ENCODE results near the gene PEAK1. TPM values are rescaled to one million over a fixed set of nuclear protein-coding genes. Genes with fewer than 3 reads are reported as not detected.

PEAK1 gene
- total and polyA plus RNA-seq, 9 of the 15 experiments (the other 6 are each of a cell fraction or from before 2014, with no cell fraction given), result 0.99 to 22.4 (median 10.8) TPM

DNA sequence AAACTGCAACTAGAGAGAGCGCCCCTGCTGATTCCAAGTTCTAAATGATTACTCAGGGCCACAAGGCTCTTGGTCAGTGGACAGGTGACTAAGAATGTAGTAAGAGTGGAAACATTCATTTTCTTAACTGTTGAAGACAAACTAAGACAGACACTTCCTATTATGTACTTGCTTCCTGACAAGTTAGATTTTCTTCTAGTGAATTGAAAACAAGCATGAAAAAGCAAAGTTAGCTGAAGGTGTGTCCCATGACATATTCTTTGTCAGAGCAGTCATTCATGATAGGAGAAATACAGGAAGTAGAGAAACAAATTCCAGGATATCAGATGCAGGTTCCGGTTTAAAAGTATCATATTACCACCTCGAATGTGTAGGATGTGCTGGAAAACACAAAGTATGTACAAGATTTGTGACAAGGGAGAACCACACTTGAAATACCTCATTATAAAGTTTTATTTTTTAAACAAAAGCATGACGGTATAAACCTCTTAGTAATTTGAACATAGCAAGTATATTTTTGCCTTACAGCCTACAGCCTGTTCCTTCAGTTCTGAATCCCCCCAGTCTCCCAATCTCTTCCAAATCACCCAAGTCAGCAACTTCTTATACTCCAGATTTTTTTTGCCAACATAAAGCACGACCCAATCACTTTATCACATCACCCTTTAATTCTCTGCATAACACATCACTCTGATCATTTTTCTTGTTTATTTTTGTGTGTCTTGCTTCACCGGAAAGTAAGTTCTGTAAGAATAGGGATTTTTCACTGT is 355.2 kb downstream of the PEAK1 start (continued):
- no peak for TF ChIP-seq CCNT2 (IDR thresholded peaks at IDR 0.05; ENCODE audit: borderline replicate concordance, extremely low read depth, insufficient read length, low read depth, low read length)
- TF ChIP-seq ELF1 (tag; IDR thresholded peaks at IDR 0.05), result peak; percentile 68
- TF ChIP-seq RUNX1 (IDR thresholded peaks at IDR 0.05; ENCODE audit: low read depth), result no peak
- no peak for TF ChIP-seq RBM22 (IDR thresholded peaks at IDR 0.05; ENCODE audit: low read depth, low read length, poor library complexity, severe bottlenecking)
- 0 out of 2 replicates have a peak, but pooled peaks have one; percentile 22 for TF ChIP-seq ETV5 (CRISPR knock-in tag; IDR thresholded peaks at IDR 0.05; ENCODE audit: low read depth)
- TF ChIP-seq, protein P1, sequence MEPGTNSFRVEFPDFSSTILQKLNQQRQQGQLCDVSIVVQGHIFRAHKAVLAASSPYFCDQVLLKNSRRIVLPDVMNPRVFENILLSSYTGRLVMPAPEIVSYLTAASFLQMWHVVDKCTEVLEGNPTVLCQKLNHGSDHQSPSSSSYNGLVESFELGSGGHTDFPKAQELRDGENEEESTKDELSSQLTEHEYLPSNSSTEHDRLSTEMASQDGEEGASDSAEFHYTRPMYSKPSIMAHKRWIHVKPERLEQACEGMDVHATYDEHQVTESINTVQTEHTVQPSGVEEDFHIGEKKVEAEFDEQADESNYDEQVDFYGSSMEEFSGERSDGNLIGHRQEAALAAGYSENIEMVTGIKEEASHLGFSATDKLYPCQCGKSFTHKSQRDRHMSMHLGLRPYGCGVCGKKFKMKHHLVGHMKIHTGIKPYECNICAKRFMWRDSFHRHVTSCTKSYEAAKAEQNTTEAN (CRISPR knock-in tag; IDR thresholded peaks at IDR 0.05), result no peak
- 0 out of 2 replicates have a peak, but pooled peaks have one; percentile 49 for TF ChIP-seq ZNF584 (CRISPR knock-in tag; IDR thresholded peaks at IDR 0.05; ENCODE audit: low read depth)
- TF ChIP-seq ZFP36 (IDR thresholded peaks at IDR 0.05; ENCODE audit: low read depth, low read length, partially characterized antibody), result no peak
- TF ChIP-seq, protein P2, sequence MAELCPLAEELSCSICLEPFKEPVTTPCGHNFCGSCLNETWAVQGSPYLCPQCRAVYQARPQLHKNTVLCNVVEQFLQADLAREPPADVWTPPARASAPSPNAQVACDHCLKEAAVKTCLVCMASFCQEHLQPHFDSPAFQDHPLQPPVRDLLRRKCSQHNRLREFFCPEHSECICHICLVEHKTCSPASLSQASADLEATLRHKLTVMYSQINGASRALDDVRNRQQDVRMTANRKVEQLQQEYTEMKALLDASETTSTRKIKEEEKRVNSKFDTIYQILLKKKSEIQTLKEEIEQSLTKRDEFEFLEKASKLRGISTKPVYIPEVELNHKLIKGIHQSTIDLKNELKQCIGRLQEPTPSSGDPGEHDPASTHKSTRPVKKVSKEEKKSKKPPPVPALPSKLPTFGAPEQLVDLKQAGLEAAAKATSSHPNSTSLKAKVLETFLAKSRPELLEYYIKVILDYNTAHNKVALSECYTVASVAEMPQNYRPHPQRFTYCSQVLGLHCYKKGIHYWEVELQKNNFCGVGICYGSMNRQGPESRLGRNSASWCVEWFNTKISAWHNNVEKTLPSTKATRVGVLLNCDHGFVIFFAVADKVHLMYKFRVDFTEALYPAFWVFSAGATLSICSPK (IDR thresholded peaks at IDR 0.05; ENCODE audit: borderline replicate concordance), result no peak
- TF ChIP-seq, protein P3, sequence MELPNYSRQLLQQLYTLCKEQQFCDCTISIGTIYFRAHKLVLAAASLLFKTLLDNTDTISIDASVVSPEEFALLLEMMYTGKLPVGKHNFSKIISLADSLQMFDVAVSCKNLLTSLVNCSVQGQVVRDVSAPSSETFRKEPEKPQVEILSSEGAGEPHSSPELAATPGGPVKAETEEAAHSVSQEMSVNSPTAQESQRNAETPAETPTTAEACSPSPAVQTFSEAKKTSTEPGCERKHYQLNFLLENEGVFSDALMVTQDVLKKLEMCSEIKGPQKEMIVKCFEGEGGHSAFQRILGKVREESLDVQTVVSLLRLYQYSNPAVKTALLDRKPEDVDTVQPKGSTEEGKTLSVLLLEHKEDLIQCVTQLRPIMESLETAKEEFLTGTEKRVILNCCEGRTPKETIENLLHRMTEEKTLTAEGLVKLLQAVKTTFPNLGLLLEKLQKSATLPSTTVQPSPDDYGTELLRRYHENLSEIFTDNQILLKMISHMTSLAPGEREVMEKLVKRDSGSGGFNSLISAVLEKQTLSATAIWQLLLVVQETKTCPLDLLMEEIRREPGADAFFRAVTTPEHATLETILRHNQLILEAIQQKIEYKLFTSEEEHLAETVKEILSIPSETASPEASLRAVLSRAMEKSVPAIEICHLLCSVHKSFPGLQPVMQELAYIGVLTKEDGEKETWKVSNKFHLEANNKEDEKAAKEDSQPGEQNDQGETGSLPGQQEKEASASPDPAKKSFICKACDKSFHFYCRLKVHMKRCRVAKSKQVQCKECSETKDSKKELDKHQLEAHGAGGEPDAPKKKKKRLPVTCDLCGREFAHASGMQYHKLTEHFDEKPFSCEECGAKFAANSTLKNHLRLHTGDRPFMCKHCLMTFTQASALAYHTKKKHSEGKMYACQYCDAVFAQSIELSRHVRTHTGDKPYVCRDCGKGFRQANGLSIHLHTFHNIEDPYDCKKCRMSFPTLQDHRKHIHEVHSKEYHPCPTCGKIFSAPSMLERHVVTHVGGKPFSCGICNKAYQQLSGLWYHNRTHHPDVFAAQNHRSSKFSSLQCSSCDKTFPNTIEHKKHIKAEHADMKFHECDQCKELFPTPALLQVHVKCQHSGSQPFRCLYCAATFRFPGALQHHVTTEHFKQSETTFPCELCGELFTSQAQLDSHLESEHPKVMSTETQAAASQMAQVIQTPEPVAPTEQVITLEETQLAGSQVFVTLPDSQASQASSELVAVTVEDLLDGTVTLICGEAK (IDR thresholded peaks at IDR 0.05), result peak; percentile 57
- TF ChIP-seq, protein P3 (CRISPR knock-in tag; IDR thresholded peaks at IDR 0.05), result no peak
- no peak for TF ChIP-seq ZNF780A (CRISPR knock-in tag; IDR thresholded peaks at IDR 0.05)
- TF ChIP-seq, protein P4, sequence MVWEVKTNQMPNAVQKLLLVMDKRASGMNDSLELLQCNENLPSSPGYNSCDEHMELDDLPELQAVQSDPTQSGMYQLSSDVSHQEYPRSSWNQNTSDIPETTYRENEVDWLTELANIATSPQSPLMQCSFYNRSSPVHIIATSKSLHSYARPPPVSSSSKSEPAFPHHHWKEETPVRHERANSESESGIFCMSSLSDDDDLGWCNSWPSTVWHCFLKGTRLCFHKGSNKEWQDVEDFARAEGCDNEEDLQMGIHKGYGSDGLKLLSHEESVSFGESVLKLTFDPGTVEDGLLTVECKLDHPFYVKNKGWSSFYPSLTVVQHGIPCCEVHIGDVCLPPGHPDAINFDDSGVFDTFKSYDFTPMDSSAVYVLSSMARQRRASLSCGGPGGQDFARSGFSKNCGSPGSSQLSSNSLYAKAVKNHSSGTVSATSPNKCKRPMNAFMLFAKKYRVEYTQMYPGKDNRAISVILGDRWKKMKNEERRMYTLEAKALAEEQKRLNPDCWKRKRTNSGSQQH (CRISPR knock-in tag; IDR thresholded peaks at IDR 0.05), result no peak

All from K562 (cell line).